Stimulated activated CD4-positive, alpha-beta T cell treated with anti-CD3 and anti-CD28 coated beads, Interleukin-2, amount 100 ng/mL, for 24 hours (primary cell): ENCODE measurements around the gene CCL16.
A peak's percentile ranks its signal among the peaks of the same experiment; 100 is the strongest.

ENCODE experiments used
- DNase-seq, 2 donors: peaks; one replicate each; pipeline ENCODE4 v3.0.0-alpha.2; 2020

CCL16 gene

GRCh38 chr17:35934760-35935159, 46.5 kb downstream of the CCL16 start:
- DNase-seq: no peak

DNA sequence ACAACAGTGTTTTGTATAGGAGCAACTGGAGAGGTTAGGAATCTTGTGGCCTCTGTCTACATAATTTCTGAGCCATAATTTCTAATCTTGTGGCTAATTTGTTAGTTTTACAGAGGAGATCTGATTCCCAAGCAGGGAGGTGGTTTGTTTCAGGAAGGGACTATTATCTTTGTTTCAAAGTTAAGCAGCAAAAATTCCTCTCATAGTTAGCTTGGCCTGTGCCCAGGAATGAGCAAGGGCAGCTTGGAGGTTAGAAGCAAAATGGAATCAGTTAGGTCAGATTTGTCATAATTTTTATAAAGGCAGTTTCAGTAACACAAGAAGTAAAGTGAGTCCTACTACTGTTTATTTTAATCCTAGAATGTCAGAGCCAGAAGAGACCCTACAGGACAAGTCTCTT, 48.7 kb downstream of the CCL16 start:
- DNase-seq: no peak

DNA sequence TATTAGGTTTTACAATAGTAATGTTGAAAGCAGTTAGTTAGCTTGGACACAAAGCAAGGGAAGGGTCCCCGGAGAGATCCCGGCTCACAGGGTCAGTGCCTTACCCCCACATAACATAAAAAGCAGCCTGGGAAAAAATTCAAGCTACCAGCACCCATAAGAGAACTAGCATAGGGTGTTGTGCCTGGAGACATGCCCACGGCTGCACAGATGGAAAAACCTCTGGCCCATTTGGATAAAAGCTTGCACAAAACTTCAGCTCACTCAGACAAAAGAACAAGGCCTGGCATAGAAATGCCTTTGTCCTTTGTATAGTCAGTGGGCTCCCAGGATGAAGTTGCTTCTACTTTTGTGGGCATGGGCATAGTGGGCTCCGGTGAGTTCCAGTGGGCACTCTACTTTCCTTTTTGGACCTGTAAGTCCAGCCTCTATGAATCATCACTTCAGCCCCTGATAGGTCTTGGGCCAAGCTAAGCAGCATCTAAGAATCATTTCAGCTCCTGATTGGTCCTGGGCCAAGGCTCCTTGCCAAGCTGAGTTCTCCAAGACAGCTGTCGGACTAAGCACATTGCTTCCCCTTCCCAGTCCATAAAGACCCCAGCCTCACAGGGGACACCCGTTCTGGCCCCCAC, 49.4 kb downstream of the CCL16 start:
- DNase-seq: no peak

GRCh38 chr17:35930211-35931065, 50.9 kb downstream of the CCL16 start, which contains the start of gene RDM1:
Gene RDM1 (minus strand): TSS chr17:35930773. CDS start chr17:35930727, 46 bp downstream.
- peak; percentile 84 to 93 for DNase-seq

DNA sequence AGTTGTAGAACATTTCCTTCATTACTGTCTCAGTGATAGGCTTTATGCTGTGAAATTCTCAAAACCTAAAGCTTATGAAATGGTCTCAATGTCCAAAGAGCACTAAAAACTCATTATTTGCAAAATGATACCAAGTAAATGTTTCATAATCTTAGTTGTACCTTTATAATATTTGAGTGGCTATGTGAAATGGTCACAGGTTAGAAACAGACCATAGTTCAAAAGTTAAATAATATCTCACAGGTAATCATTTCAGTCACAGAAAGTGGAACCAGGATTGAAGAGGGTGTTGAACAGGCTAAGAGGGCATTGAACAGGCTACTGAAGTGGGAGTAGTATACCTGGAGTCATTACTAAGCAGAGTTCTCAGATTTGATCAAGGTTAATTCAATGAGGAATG, 53.6 kb downstream of the CCL16 start:
- DNase-seq: no peak
